Caco-2 (cell line): ENCODE data around the gene SPOCK1. TPM values are rescaled to one million over a fixed set of nuclear protein-coding genes. Genes with fewer than 3 reads are reported as not detected.

Experiments
- BruUV-seq: library from RNA; stranded (reverse); fragments of 400-500 nt; replicated peaks from 2 replicates; lab custom pipeline; 2021; lab: Mats Ljungman, UMichigan
- CTCF ChIA-PET: fragments of 300-600 bp; sonication (Branson Sonifier 250); formaldehyde crosslinking; loops from one replicate; lab custom pipeline; 2022; ENCODE audit warnings: antibody characterized with exemption; lab: Charles Lee
- POLR2A ChIA-PET: fragments of 300-600 bp; sonication (Branson Sonifier 250); formaldehyde crosslinking; loops from one replicate; lab custom pipeline; 2022; ENCODE audit warnings: antibody characterized with exemption; lab: Charles Lee
- DNase-seq, 2 experiments: peaks; one replicate each; pipeline versions ENCODE4 v3.0.0 to v3.0.0-alpha.2; 2020 to 2022
- H3K27me3 ChIP-seq: replicated peaks from 2 replicates; pipeline ENCODE4 v1.6.0; 2011; ENCODE audit warnings: low read length; ENCODE audit not compliant: control insufficient read depth, insufficient read depth
- H3K36me3 ChIP-seq: 2 replicates; pipeline ENCODE4 v1.5.1; 2011; ENCODE audit warnings: low read length; ENCODE audit not compliant: control insufficient read depth, insufficient read depth
- H3K4me1 ChIP-seq: fragments of 250-450 bp; sonication (Bioruptor Pico); 2 replicates; pipeline ENCODE4 v1.5.1; 2020; ENCODE audit warnings: mild to moderate bottlenecking
- H3K4me3 ChIP-seq: 2 replicates; pipeline ENCODE4 v1.5.1; 2011; ENCODE audit warnings: low read depth, mild to moderate bottlenecking, control low read depth, low read length
- H3K9me3 ChIP-seq: fragments of 250-450 bp; sonication (Bioruptor Pico); 2 replicates; pipeline ENCODE4 v1.5.1; 2020; ENCODE audit warnings: mild to moderate bottlenecking, moderate library complexity
- H3K27ac Mint-ChIP-seq: one replicate; pipeline ENCODE4 v1.8.0; 2022; ENCODE audit warnings: mixed read lengths; ENCODE audit not compliant: unreplicated experiment
- H3K27me3 Mint-ChIP-seq: one replicate; pipeline ENCODE4 v1.8.0; 2022; ENCODE audit warnings: mixed read lengths; ENCODE audit not compliant: insufficient read depth, unreplicated experiment
- H3K36me3 Mint-ChIP-seq: one replicate; pipeline ENCODE4 v1.8.0; 2022; ENCODE audit warnings: mild to moderate bottlenecking, mixed read lengths; ENCODE audit not compliant: insufficient read depth, unreplicated experiment
- H3K4me1 Mint-ChIP-seq: one replicate; pipeline ENCODE4 v1.8.0; 2022; ENCODE audit warnings: low read depth, mixed read lengths; ENCODE audit not compliant: unreplicated experiment
- H3K4me3 Mint-ChIP-seq: one replicate; pipeline ENCODE4 v1.8.0; 2022; ENCODE audit warnings: mild to moderate bottlenecking, moderate library complexity, mixed read lengths; ENCODE audit not compliant: unreplicated experiment
- H3K9me3 Mint-ChIP-seq: one replicate; pipeline ENCODE4 v1.8.0; 2022; ENCODE audit warnings: mixed read lengths; ENCODE audit not compliant: unreplicated experiment
- CTCF ChIP-seq, 2 experiments: fragments of 200-600 bp in 1 of 2; IDR thresholded peaks; 1 replicate in 1 of 2; 2 replicates in 1 of 2; pipeline versions ENCODE4 v1.5.1 to v1.8.0; 2011 to 2022; ENCODE audit warnings: antibody characterized with exemption in 1 of 2, control low read depth in 1 of 2, inconsistent platforms in 1 of 2, low read depth in 1 of 2, low read length in 1 of 2, mild to moderate bottlenecking in 1 of 2, moderate library complexity in 1 of 2; ENCODE audit not compliant: insufficient read depth in 1 of 2, severe bottlenecking in 1 of 2, unreplicated experiment in 1 of 2
- intact Hi-C: fragments of 100-400 bp; cut with micrococcal nuclease; formaldehyde crosslinking; loops from one replicate; pipeline ENCODE4 v1.10.0; 2022; ENCODE audit not compliant: unreplicated experiment
- total RNA-seq: library from RNA; stranded (reverse); gene quantifications from 2 replicates; pipeline ENCODE4 v1.2.3, GENCODE V29; 2022

SPOCK1 gene
- total RNA-seq, 1 experiment from 2014 or later: not detected

- intact Hi-C loops: no loop called here
- POLR2A ChIA-PET: no interaction called here
- H3K4me1 Mint-ChIP-seq: no peaks in the 10 kb centered on the region
Measured at GRCh38 chr5:137399911-137400310, 99.2 kb downstream of the SPOCK1 start.

DNA sequence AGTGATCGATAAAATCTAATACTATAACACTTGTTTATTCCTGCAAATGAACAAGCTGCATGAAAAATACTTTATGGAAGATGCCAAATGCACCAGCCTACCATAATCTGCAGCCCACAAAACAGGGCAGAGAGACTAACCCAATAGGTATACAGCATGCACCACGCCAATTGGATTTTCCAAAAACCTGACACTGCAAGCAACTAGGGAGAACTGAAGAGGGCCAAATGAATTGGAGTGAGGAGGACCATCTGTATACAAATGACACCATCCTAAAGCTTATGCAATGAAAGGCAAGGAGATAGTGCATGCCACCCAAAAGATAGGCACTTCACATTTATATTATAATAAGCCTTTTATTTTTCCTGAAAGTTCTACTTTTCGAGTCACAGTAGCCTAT, 100.4 kb downstream of the SPOCK1 start:
- POLR2A ChIA-PET: no interaction called here
- Mint-ChIP-seq H3K27ac (no peak overlapping the region), H3K9me3 (no peaks in the 10 kb centered on the region), H3K36me3 (no peaks in the 10 kb centered on the region), H3K27me3 (peaks cover 4% of the 10 kb centered on the region), H3K4me1 (no peaks in the 10 kb centered on the region), H3K4me3 (no peak overlapping the region)
- Histone ChIP-seq H3K9me3 (no peaks in the 10 kb centered on the region), H3K36me3 (no peaks in the 10 kb centered on the region), H3K27me3 (no peaks in the 10 kb centered on the region), H3K4me3 (no peak overlapping the region), H3K4me1 (no peaks in the 10 kb centered on the region)
- no TSS peak for BruUV-seq
- DNase-seq: no peak
- no peak for TF ChIP-seq CTCF (IDR thresholded peaks at IDR 0.05; ENCODE audit: insufficient read depth in 1 of 2, low read depth in 1 of 2, low read length in 1 of 2, severe bottlenecking in 1 of 2, unreplicated experiment in 1 of 2)
- CTCF ChIA-PET: no interaction called here
- intact Hi-C loops: no loop called here

More at GRCh38 chr5:137399911-137400310, 99.2 kb downstream of the SPOCK1 start:
- H3K4me1 ChIP-seq: no peaks in the 10 kb centered on the region
- Mint-ChIP-seq H3K27me3 (peaks cover 4% of the 10 kb centered on the region), H3K27ac (no peak overlapping the region), H3K36me3 (no peaks in the 10 kb centered on the region), H3K4me3 (no peak overlapping the region), H3K9me3 (no peaks in the 10 kb centered on the region)
- no peaks in the 10 kb centered on the region for H3K36me3 ChIP-seq
- no peak overlapping the region for H3K4me3 ChIP-seq
- no TSS peak for BruUV-seq
- DNase-seq: no peak
- CTCF ChIA-PET: no interaction called here
- TF ChIP-seq CTCF (IDR thresholded peaks at IDR 0.05; ENCODE audit: insufficient read depth in 1 of 2, low read depth in 1 of 2, low read length in 1 of 2, severe bottlenecking in 1 of 2, unreplicated experiment in 1 of 2): no peak
- no peaks in the 10 kb centered on the region for H3K9me3 ChIP-seq
- H3K27me3 ChIP-seq: no peaks in the 10 kb centered on the region

GRCh38 chr5:137398154-137398553, 101.0 kb downstream of the SPOCK1 start:
- Histone ChIP-seq H3K4me3 (no peak overlapping the region), H3K36me3 (no peaks in the 10 kb centered on the region), H3K27me3 (no peaks in the 10 kb centered on the region), H3K9me3 (no peaks in the 10 kb centered on the region), H3K4me1 (no peaks in the 10 kb centered on the region)
- POLR2A ChIA-PET: no interaction called here
- no peaks in the 10 kb centered on the region for H3K4me1 Mint-ChIP-seq
- BruUV-seq: no TSS peak
- CTCF ChIA-PET: no interaction called here
- DNase-seq: no peak
- no peak for TF ChIP-seq CTCF (IDR thresholded peaks at IDR 0.05; ENCODE audit: insufficient read depth in 1 of 2, low read depth in 1 of 2, low read length in 1 of 2, severe bottlenecking in 1 of 2, unreplicated experiment in 1 of 2)
- intact Hi-C loops: no loop called here
- peaks cover 2% of the 10 kb centered on the region for H3K27me3 Mint-ChIP-seq
- no peak overlapping the region for H3K27ac Mint-ChIP-seq
- no peak overlapping the region for H3K4me3 Mint-ChIP-seq
- H3K9me3 Mint-ChIP-seq: no peaks in the 10 kb centered on the region
- H3K36me3 Mint-ChIP-seq: no peaks in the 10 kb centered on the region
